OCI-LY3 (cell line): ENCODE data around the gene TLCD5.

Experiments
- H2AFZ ChIP-seq: fragments of 200-600, 300-600 bp; shearing (Covaris generic); 2 replicates; pipeline ENCODE4 v1.6.0; 2014; ENCODE audit warnings: antibody characterized with exemption, low read depth, low read length
- H3K27ac ChIP-seq: fragments of 200-600, 300-600 bp; sonication (generic); 2 replicates; pipeline ENCODE4 v1.5.1; 2014; ENCODE audit warnings: mild to moderate bottlenecking, low read length, moderate library complexity, mixed read lengths
- H3K27me3 ChIP-seq: fragments of 200-600, 300-600 bp; sonication (generic); 2 replicates; pipeline ENCODE4 v1.6.1; 2014; ENCODE audit warnings: low read depth, low read length, mixed read lengths
- H3K36me3 ChIP-seq: fragments of 200-600, 300-600 bp; sonication (generic); replicated peaks from 2 replicates; pipeline ENCODE3; 2014; ENCODE audit warnings: low read depth, low read length, mixed read lengths
- H3K4me1 ChIP-seq: fragments of 300-600, 200-600 bp; sonication (generic); 2 replicates; pipeline ENCODE4 v1.6.1; 2014; ENCODE audit warnings: low read length, mixed read lengths
- H3K4me2 ChIP-seq: fragments of 200-600, 300-600 bp; sonication (generic); 2 replicates; pipeline ENCODE4 v1.6.1; 2014; ENCODE audit warnings: low read length, mixed read lengths
- H3K4me3 ChIP-seq: fragments of 300-600, 200-600 bp; sonication (generic); 2 replicates; pipeline ENCODE4 v1.5.1; 2014; ENCODE audit warnings: antibody characterized with exemption, mild to moderate bottlenecking, low read length, moderate library complexity
- H3K79me2 ChIP-seq: fragments of 300-600, 200-600 bp; shearing (Covaris generic); 2 replicates; pipeline ENCODE4 v1.6.1; 2014; ENCODE audit warnings: mild to moderate bottlenecking, low read length, mixed read lengths
- H3K9ac ChIP-seq: fragments of 300-600, 200-600 bp; shearing (Covaris generic); 2 replicates; pipeline ENCODE4 v1.6.0; 2014; ENCODE audit warnings: mild to moderate bottlenecking, low read length, moderate library complexity
- H3K9me3 ChIP-seq: fragments of 200-600, 300-600 bp; shearing (Covaris generic); 2 replicates; pipeline ENCODE4 v1.6.1; 2014; ENCODE audit warnings: low read length, mixed read lengths; ENCODE audit not compliant: insufficient read depth
- H4K20me1 ChIP-seq: fragments of 200-600, 300-600 bp; sonication (generic); 2 replicates; pipeline ENCODE4 v1.6.1; 2016; ENCODE audit warnings: low read length, mixed read lengths; ENCODE audit not compliant: insufficient read depth
- CTCF ChIP-seq: fragments of 200-600, 300-600 bp; sonication (generic); IDR thresholded peaks from 2 replicates; pipeline ENCODE4 v1.5.1; 2014; ENCODE audit warnings: antibody characterized with exemption, low read length, low read depth
- EZH2phosphoT487 ChIP-seq: fragments of 200-600 bp; shearing (Covaris generic); IDR thresholded peaks from 2 replicates; pipeline ENCODE4 v1.6.1; 2018; ENCODE audit warnings: antibody characterized with exemption, mixed run types, low read depth

The TLCD5 gene

GRCh38 chr11:120346233-120346632, 21.1 kb downstream of the TLCD5 start:
- Histone ChIP-seq H3K9me3 (peaks cover 10% of the 10 kb centered on the region; the same call in 1 of the 2 replicates), H3K79me2 (peaks cover 27% of the 10 kb centered on the region), H3K4me2 (no peak overlapping the region), H3K27ac (no peak overlapping the region), H3K27me3 (peaks cover 38% of the 10 kb centered on the region), H3K4me1 (peaks cover 38% of the 10 kb centered on the region), H3K36me3 (peaks cover 10% of the 10 kb centered on the region), H3K4me3 (no peak overlapping the region), H2AFZ (no peak overlapping the region), H3K9ac (no peak overlapping the region), H4K20me1 (peaks cover 68% of the 10 kb centered on the region)
- no peak for TF ChIP-seq CTCF
- no peak for TF ChIP-seq EZH2phosphoT487

DNA sequence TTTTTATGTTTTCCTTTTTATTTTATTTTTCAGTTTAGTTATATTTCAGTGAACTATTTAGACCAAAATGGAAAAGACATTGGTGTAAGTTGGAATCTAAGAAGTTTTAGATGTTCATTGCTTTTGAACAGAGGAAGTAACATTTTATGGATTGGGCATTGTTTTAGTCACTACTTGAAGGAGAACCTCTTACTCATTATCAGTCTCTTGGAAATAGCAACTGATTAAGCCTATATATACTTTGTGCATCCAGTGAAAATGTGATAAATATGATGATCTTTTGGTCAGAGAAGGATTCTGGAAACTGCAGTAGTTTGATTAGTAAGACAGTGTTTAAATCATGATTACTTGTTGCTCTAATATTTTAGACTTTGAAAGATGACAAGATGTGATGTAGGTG, 25.5 kb downstream of the TLCD5 start:
- no peak overlapping the region for H3K27ac ChIP-seq
- no peak overlapping the region for H3K9ac ChIP-seq
- no peaks in the 10 kb centered on the region for H3K36me3 ChIP-seq
- no peak overlapping the region for H3K4me3 ChIP-seq
- no peak overlapping the region for H3K4me2 ChIP-seq
- H3K27me3 ChIP-seq: peaks cover 26% of the 10 kb centered on the region
- H3K4me1 ChIP-seq: peaks cover 22% of the 10 kb centered on the region
- peaks cover 73% of the 10 kb centered on the region for H4K20me1 ChIP-seq
- TF ChIP-seq EZH2phosphoT487 (no peak), CTCF (no peak)
- H3K79me2 ChIP-seq: peaks cover 29% of the 10 kb centered on the region
- H2AFZ ChIP-seq: no peak overlapping the region
- no peaks in the 10 kb centered on the region for H3K9me3 ChIP-seq

DNA sequence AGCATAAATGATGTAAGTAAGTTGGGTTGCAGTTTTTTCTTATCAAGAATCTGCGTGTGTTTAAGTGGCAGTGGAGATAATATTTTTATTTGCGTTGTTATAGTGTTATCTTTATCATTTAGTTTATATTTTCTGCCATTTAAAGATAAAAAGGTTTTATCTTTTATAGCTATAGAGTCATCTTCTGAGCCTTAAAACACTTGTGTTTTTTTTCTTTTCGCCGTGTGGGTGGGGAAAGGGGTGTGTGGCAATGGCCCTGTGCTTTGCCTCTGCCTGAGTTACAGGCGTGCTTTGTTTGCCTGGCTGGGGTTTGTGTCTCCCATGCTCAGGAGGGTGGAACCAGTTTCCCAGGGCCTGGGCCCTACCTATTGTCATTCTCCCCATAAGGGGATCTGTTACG, 27.3 kb downstream of the TLCD5 start:
- Histone ChIP-seq H3K36me3 (no peaks in the 10 kb centered on the region), H3K4me3 (no peak overlapping the region), H3K79me2 (peaks cover 20% of the 10 kb centered on the region), H3K9me3 (no peaks in the 10 kb centered on the region), H3K4me2 (no peak overlapping the region), H3K27me3 (peaks cover 14% of the 10 kb centered on the region), H2AFZ (no peak overlapping the region), H3K4me1 (peaks cover 13% of the 10 kb centered on the region), H3K9ac (no peak overlapping the region), H4K20me1 (peaks cover 77% of the 10 kb centered on the region), H3K27ac (no peak overlapping the region)
- TF ChIP-seq CTCF (no peak), EZH2phosphoT487 (no peak)

GRCh38 chr11:120354068-120354467, 29.0 kb downstream of the TLCD5 start:
- Histone ChIP-seq H3K36me3 (no peaks in the 10 kb centered on the region), H3K4me1 (peaks cover 10% of the 10 kb centered on the region), H3K4me2 (no peak overlapping the region), H3K27ac (no peak overlapping the region), H3K79me2 (peaks cover 23% of the 10 kb centered on the region; the same call in 1 of the 2 replicates), H3K27me3 (peaks cover 7% of the 10 kb centered on the region), H4K20me1 (peaks cover 77% of the 10 kb centered on the region), H3K9me3 (no peaks in the 10 kb centered on the region), H3K4me3 (no peak overlapping the region), H2AFZ (no peak overlapping the region), H3K9ac (no peak overlapping the region)
- TF ChIP-seq EZH2phosphoT487: no peak

- Histone ChIP-seq H3K27me3 (peaks cover 7% of the 10 kb centered on the region; the same call in 1 of the 2 replicates), H3K4me2 (peak overlapping the region; percentile 22), H3K4me3 (no peak overlapping the region), H4K20me1 (peaks cover 70% of the 10 kb centered on the region), H3K9me3 (no peaks in the 10 kb centered on the region), H3K4me1 (peaks cover 10% of the 10 kb centered on the region), H3K79me2 (peaks cover 23% of the 10 kb centered on the region; the same call in 1 of the 2 replicates), H3K9ac (no peak overlapping the region), H3K36me3 (no peaks in the 10 kb centered on the region), H2AFZ (no peak overlapping the region), H3K27ac (no peak overlapping the region)
- TF ChIP-seq EZH2phosphoT487 (no peak), CTCF (no peak)
These were observed 29.7 kb downstream of the TLCD5 start for GRCh38 chr11:120354779-120355178.
